Fibroblast of pulmonary artery (primary cell): ENCODE data around the gene ARHGAP31.

Source experiments
- DNase-seq: peaks from one replicate; pipeline ENCODE4 v3.0.0-alpha.2; 2010; ENCODE audit warnings: low read depth
- H3K4me3 ChIP-seq: replicated peaks from 2 replicates; pipeline ENCODE4 v1.5.1; 2011; ENCODE audit warnings: low read depth, mild to moderate bottlenecking, control low read depth, low read length, moderate library complexity
- TF ChIP-seq, protein P1 (sequence below): IDR thresholded peaks from 2 replicates; pipeline ENCODE4 v1.5.1; 2011; ENCODE audit warnings: mild to moderate bottlenecking, control low read depth, low read length, inconsistent platforms; ENCODE audit errors: missing control alignments

ARHGAP31 gene

DNA sequence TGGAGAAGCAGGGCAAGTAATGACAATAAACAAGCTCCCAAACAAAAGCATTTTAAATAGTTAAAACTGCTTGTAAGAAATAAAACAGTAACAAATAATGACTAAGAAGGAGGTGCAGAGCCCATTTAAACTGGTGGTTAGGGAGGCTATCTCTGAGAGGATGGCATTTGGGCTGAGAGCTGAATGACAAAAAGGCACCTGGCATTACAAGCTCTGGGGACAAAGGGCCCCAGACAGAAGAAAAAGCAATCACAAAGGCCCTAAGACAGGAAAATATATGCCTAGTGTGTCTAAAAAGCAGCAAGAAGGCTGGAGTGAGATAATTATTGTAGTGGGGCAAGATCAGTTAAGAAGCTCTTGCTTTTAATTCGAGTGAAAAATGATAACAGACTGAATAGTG lies 159.6 kb downstream of the ARHGAP31 start:
- TF ChIP-seq, protein P1, sequence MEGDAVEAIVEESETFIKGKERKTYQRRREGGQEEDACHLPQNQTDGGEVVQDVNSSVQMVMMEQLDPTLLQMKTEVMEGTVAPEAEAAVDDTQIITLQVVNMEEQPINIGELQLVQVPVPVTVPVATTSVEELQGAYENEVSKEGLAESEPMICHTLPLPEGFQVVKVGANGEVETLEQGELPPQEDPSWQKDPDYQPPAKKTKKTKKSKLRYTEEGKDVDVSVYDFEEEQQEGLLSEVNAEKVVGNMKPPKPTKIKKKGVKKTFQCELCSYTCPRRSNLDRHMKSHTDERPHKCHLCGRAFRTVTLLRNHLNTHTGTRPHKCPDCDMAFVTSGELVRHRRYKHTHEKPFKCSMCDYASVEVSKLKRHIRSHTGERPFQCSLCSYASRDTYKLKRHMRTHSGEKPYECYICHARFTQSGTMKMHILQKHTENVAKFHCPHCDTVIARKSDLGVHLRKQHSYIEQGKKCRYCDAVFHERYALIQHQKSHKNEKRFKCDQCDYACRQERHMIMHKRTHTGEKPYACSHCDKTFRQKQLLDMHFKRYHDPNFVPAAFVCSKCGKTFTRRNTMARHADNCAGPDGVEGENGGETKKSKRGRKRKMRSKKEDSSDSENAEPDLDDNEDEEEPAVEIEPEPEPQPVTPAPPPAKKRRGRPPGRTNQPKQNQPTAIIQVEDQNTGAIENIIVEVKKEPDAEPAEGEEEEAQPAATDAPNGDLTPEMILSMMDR = no peak
- DNase-seq = no peak
- H3K4me3 ChIP-seq = no peak overlapping the region

DNA sequence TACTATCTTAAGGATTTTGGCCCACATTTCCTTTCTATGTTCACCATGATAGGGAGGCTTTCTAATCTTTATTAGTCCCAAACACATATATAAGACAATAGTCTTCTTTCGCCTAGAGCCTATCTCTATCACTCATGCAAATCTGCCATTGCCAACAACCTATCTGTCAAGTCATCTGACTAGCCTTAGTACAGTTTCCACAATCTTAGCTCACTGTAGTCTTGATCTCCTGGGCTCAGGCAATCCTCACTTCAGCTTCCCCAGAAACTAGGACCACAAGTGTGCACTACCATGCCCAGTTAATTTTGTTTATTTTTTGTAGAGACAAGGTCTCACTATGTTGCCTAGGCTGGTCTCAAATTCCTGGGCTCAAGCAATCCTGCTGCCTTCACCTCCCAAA lies 162.3 kb downstream of the ARHGAP31 start:
- no peak overlapping the region for H3K4me3 ChIP-seq
- no peak for DNase-seq
- TF ChIP-seq, protein P1 = no peak

DNA sequence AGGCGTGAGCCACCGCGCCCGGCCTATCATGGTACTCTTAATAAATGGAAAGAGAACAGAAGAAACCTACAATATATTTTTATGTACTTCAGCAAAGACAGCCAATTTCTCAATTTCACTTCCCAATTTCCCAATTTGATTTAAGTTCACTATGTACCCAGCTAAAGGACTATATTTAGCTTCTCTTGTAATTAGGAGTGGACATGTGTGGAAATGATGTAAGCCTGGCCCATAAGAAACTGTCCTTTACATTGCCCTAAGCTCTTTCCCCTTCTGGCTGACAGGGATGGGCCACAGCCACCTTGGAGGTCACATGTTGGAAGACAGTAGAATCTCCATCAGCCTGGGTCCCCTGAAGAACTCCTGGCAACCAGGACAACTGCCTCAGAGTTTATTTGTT lies 163.1 kb downstream of the ARHGAP31 start:
- H3K4me3 ChIP-seq = no peak overlapping the region
- TF ChIP-seq, protein P1 = no peak
- peak; percentile 11 for DNase-seq

DNA sequence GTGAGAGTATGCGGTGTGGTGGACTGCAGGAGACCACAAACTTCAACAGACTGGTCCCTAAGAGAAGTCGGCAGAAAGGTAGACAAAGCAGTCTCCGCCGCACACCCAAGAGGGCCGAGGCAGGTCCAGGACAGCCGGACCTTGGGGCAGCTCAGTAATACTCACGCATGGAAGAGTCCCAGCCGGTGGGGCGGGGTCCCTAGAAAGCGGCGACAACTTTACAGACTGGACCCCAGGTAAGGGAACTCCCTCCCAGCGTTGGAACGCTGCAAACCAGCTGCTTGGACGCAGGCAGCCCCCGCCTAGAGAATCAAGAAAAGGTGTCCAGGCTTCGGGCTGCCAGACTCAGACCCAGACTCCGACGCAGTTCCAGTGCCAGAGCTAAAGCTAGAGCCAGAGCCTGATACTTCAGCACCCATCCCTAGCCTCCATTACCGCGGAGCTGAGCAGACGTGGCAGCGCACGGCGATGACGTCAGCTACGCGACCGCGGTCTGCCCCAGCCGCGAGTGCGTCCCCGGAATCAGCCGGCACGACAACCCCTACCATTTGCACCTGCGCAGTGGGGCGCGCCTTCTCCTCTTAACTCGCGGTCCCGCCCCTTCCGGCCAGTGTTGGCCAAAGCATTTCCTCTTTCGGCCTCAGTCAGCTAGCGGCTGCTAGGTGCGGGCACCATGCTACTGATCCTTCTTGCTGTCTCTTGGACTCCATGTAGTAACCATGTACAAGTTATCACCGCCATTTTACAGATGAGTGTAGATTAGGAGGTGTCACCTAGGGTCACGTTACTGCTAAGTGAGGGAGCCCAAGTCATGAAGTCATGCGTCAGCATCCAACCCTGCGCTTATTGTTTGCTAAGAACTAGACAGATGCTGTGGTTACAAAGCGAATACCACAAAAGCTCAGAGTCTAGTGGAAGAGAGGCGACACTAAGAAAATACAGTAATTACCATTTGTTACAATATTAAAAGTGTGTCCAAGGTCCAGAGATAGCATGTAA lies 169.3 kb downstream of the ARHGAP31 start, which contains the start of gene TMEM39A:
Gene TMEM39A, minus strand, starts transcription at position 445 of the 999 bp plus-strand sequence. CDS start 1,541 bp downstream, outside the sequence.
- peak; percentile 99 for DNase-seq
- H3K4me3 ChIP-seq = peak within 1 kb of the TSS; percentile 76
- TF ChIP-seq, protein P1 = no peak

DNA sequence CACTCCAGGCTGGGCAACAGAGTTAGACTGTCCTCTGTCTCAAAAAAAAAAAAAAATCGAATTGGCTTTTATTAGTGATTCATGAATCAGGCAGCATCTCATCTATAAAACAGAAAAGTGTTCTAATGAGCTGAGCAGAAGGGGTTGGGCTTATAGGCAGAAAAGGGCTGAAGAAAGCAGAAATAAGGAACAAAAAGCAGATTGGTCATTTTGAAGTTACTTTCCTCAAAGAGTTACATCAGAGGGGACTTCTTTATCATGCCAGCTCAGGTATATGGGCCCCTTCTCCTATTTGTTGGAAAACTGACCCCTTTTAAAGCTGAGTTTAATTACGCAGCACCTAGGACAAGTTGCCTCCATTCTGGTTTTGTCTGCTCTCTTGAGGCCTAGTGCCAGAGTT lies 173.9 kb downstream of the ARHGAP31 start:
- no peak for DNase-seq
- TF ChIP-seq, protein P1 = no peak
- H3K4me3 ChIP-seq = no peak overlapping the region

DNA sequence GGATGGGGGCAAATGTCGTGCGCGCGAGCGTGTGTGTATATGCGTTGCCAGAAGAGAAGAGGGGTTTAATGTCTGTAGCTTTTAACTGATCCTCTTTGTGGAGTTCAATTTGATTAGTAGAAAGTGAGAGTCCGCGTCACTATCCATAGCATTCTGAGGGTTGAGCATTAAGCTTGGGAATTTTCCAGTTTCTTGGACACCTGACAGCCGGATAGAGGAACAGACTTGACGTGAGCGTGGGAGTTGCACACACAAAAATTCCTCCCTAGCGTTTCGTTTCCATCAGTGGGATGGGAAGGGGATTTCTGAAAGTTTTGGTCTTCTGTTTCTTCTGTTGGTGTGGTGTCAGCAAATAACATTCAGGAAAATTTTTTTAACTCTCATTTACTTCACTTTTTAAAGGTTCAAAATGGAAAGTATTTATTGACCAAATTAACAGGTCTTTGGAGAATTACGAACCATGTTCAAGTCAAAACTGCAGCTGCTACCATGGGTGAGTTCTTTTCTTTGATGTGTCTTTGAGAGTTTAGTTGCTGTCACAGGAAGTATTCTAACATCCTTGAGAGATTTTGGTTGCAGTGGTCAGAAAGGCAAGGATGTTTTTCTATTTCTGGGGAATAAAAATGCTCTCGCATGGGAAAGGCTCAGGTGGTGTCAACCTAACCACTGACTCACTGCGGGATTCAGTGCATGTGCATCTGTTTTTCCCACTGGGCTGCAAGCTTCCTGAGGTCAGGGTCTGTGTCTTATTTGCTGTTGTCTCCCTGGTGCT lies 175.4 kb downstream of the ARHGAP31 start:
- DNase-seq = peak; percentile 66
- peak overlapping the region; percentile 90 for H3K4me3 ChIP-seq
- TF ChIP-seq, protein P1 = no peak
